H1 (cell line): ENCODE measurements around the gene CCDC14. TPM values are rescaled to one million over a fixed set of nuclear protein-coding genes. Genes with fewer than 3 reads are reported as not detected.

ENCODE experiments used
- CTCF ChIA-PET: fragments of 300-600 bp; sonication (Branson Sonifier 250); formaldehyde crosslinking; loops from one replicate; lab custom pipeline; 2021; ENCODE audit not compliant: partially characterized antibody; lab: Charles Lee
- POLR2A ChIA-PET: fragments of 300-600 bp; sonication (Branson Sonifier 250); formaldehyde crosslinking; loops from one replicate; lab custom pipeline; 2021; ENCODE audit warnings: inconsistent platforms; ENCODE audit not compliant: partially characterized antibody; lab: Charles Lee
- DNase-seq, 2 experiments: peaks; one replicate each; pipeline versions ENCODE4 v3.0.0 to v3.0.0-alpha.2; 2010 to 2022; ENCODE audit warnings: low spot score in 2 of 2, low read depth in 1 of 2, mixed read lengths in 1 of 2
- FAIRE-seq: peaks from 2 replicates; lab custom pipeline; 2011; peaks lifted over from hg19 to GRCh38; lab: Jason Lieb, UNC
- H2AFZ ChIP-seq: 2 replicates; pipeline ENCODE4 v1.8.1; 2012; ENCODE audit warnings: low read length, inconsistent platforms
- H2AK5ac ChIP-seq: 2 replicates; pipeline ENCODE4 v1.6.1; 2013; ENCODE audit warnings: low read depth, low read length
- H2BK120ac ChIP-seq: replicated peaks from 2 replicates; pipeline ENCODE3; 2013; ENCODE audit warnings: low read depth, low read length, inconsistent platforms
- H2BK12ac ChIP-seq: 2 replicates; pipeline ENCODE4 v1.6.1; 2013; ENCODE audit warnings: low read depth, low read length
- H2BK15ac ChIP-seq: 2 replicates; pipeline ENCODE4 v1.6.1; 2013; ENCODE audit warnings: low read length
- H2BK20ac ChIP-seq: 2 replicates; pipeline ENCODE4 v1.6.1; 2013; ENCODE audit warnings: low read length
- H2BK5ac ChIP-seq: 2 replicates; pipeline ENCODE4 v1.6.1; 2013; ENCODE audit warnings: low read depth, low read length
- H3K14ac ChIP-seq: 2 replicates; pipeline ENCODE4 v1.6.1; 2013; ENCODE audit warnings: inconsistent platforms; ENCODE audit not compliant: insufficient read length
- H3K18ac ChIP-seq: 2 replicates; pipeline ENCODE4 v1.6.1; 2013; ENCODE audit warnings: low read length; ENCODE audit errors: extremely low read depth
- H3K23ac ChIP-seq: 2 replicates; pipeline ENCODE4 v1.6.1; 2013; ENCODE audit warnings: inconsistent platforms; ENCODE audit not compliant: insufficient read length
- H3K23me2 ChIP-seq: 2 replicates; pipeline ENCODE4 v1.6.1; 2013; ENCODE audit warnings: low read depth, low read length
- H3K27ac ChIP-seq: 2 replicates; pipeline ENCODE4 v1.6.1; 2011; ENCODE audit warnings: low read depth, low read length, inconsistent platforms
- H3K27me3 ChIP-seq, 4 experiments: replicated peaks in 1 of 4; 1 replicate in 1 of 4; 2 replicates in 3 of 4; pipeline versions ENCODE4 v1.6.1 to v1.8.1; 2011 to 2013; ENCODE audit warnings: low read length in 3 of 4, mild to moderate bottlenecking in 3 of 4, inconsistent platforms in 2 of 4, mixed read lengths in 2 of 4, moderate library complexity in 1 of 4; ENCODE audit not compliant: control insufficient read depth in 3 of 4, insufficient read depth in 3 of 4; ENCODE audit errors: extremely low read depth in 1 of 4
- H3K36me3 ChIP-seq, 4 experiments: 2 replicates each; pipeline versions ENCODE4 v1.6.1 to v1.8.1; 2011 to 2013; ENCODE audit warnings: mild to moderate bottlenecking in 4 of 4, low read length in 3 of 4, moderate library complexity in 2 of 4, control low read depth in 1 of 4, inconsistent platforms in 1 of 4; ENCODE audit not compliant: insufficient read depth in 4 of 4, control insufficient read depth in 2 of 4
- H3K4ac ChIP-seq: replicated peaks from 2 replicates; pipeline ENCODE3; 2013; ENCODE audit warnings: low read length, low read depth, mixed read lengths, inconsistent platforms; ENCODE audit not compliant: insufficient read length
- H3K4me1 ChIP-seq, 4 experiments: replicated peaks in 1 of 4; 1 replicate in 1 of 4; 2 replicates in 3 of 4; pipeline versions ENCODE4 v1.6.1 to v1.8.1; 2011 to 2013; ENCODE audit warnings: low read length in 3 of 4, inconsistent platforms in 2 of 4, mixed read lengths in 1 of 4; ENCODE audit not compliant: insufficient read depth in 4 of 4, control insufficient read depth in 3 of 4
- H3K4me2 ChIP-seq, 2 experiments: 2 replicates each; pipeline versions ENCODE4 v1.6.1 to v1.8.1; 2011 to 2013; ENCODE audit warnings: low read depth in 2 of 2, low read length in 2 of 2, control low read depth in 1 of 2, inconsistent platforms in 1 of 2, mild to moderate bottlenecking in 1 of 2; ENCODE audit not compliant: insufficient read depth in 1 of 2
- H3K4me3 ChIP-seq, 4 experiments: fragments of 200-600, 300-600 bp in 1 of 4; sonication (generic), shearing (Covaris generic), sonication (Bioruptor Twin) in 1 of 4; 2 replicates each; pipeline versions ENCODE4 v1.5.1 to v1.8.1; 2011 to 2016; ENCODE audit warnings: low read length in 4 of 4, low read depth in 3 of 4, control low read depth in 2 of 4, inconsistent platforms in 2 of 4, mild to moderate bottlenecking in 2 of 4, mixed read lengths in 1 of 4, moderate library complexity in 1 of 4; ENCODE audit not compliant: insufficient read depth in 2 of 4; ENCODE audit errors: extremely low read depth in 1 of 4
- H3K56ac ChIP-seq: replicated peaks from 2 replicates; pipeline ENCODE3; 2013; ENCODE audit warnings: low read depth, mild to moderate bottlenecking, mixed read lengths, low read length, inconsistent platforms; ENCODE audit not compliant: insufficient read length
- H3K79me1 ChIP-seq: 2 replicates; pipeline ENCODE4 v1.6.1; 2013; ENCODE audit warnings: low read depth, low read length, control low read depth
- H3K79me2 ChIP-seq, 2 experiments: 2 replicates each; pipeline versions ENCODE4 v1.6.1 to v1.8.1; 2012 to 2013; ENCODE audit warnings: low read length in 2 of 2, mild to moderate bottlenecking in 2 of 2, inconsistent platforms in 1 of 2; ENCODE audit not compliant: insufficient read depth in 2 of 2, control insufficient read depth in 1 of 2
- H3K9ac ChIP-seq, 4 experiments: replicated peaks in 1 of 4; 1 replicate in 1 of 4; 2 replicates in 3 of 4; pipeline versions ENCODE4 v1.6.1 to v1.8.1; 2011 to 2013; ENCODE audit warnings: low read depth in 3 of 4, low read length in 3 of 4, control low read depth in 2 of 4, mild to moderate bottlenecking in 2 of 4, moderate library complexity in 2 of 4, inconsistent platforms in 1 of 4; ENCODE audit errors: extremely low read depth in 1 of 4
- H3K9me3 ChIP-seq, 2 experiments: 2 replicates each; pipeline versions ENCODE4 v1.6.1 to v1.8.1; 2012 to 2013; ENCODE audit warnings: mild to moderate bottlenecking in 2 of 2, moderate library complexity in 2 of 2, control low read depth in 1 of 2, inconsistent platforms in 1 of 2, low read depth in 1 of 2, low read length in 1 of 2, mixed read lengths in 1 of 2; ENCODE audit not compliant: insufficient read depth in 2 of 2
- H4K20me1 ChIP-seq, 2 experiments: replicated peaks in 1 of 2; 2 replicates each; pipeline versions ENCODE3 to v1.8.1; 2011 to 2013; ENCODE audit warnings: inconsistent platforms in 2 of 2, low read length in 2 of 2, mild to moderate bottlenecking in 1 of 2; ENCODE audit not compliant: insufficient read depth in 2 of 2, control insufficient read depth in 1 of 2
- H4K5ac ChIP-seq: 2 replicates; pipeline ENCODE4 v1.6.1; 2013; ENCODE audit warnings: low read length, low read depth, mixed read lengths, inconsistent platforms; ENCODE audit not compliant: insufficient read length
- H4K8ac ChIP-seq: 2 replicates; pipeline ENCODE4 v1.8.0; 2013; ENCODE audit warnings: mild to moderate bottlenecking, moderate library complexity, low read length, inconsistent platforms; ENCODE audit not compliant: insufficient read depth; ENCODE audit errors: extremely low read depth
- H4K91ac ChIP-seq: replicated peaks from 2 replicates; pipeline ENCODE3; 2013; ENCODE audit warnings: low read length, mixed read lengths, inconsistent platforms; ENCODE audit not compliant: insufficient read length
- ASH2L ChIP-seq: fragments of 200-600, 300-600 bp; sonication (generic); IDR thresholded peaks from one replicate; pipeline ENCODE4 v1.7.1; 2017; ENCODE audit warnings: low read length
- ATF3 ChIP-seq: IDR thresholded peaks from 2 replicates; pipeline ENCODE4 v1.6.1; 2011; ENCODE audit warnings: low read depth, mild to moderate bottlenecking, low read length; ENCODE audit not compliant: insufficient read depth
- BCL11A ChIP-seq, 2 experiments: IDR thresholded peaks; one replicate each; pipeline ENCODE4 v1.6.1; 2011; ENCODE audit warnings: low read depth in 2 of 2, low read length in 2 of 2, mild to moderate bottlenecking in 2 of 2
- CEBPB ChIP-seq: IDR thresholded peaks from 2 replicates; pipeline ENCODE4 v1.6.1; 2012; ENCODE audit warnings: low read depth, low read length
- JUN ChIP-seq: IDR thresholded peaks from 2 replicates; pipeline ENCODE4 v1.6.1; 2011; ENCODE audit warnings: low read depth, mild to moderate bottlenecking, improper control_type of control experiment, low read length
- KDM1A ChIP-seq: fragments of 200-600, 300-600 bp; sonication (generic); IDR thresholded peaks from 2 replicates; pipeline ENCODE4 v1.7.1; 2016; ENCODE audit warnings: mild to moderate bottlenecking, low read length, borderline replicate concordance
- RAD21 ChIP-seq, 2 experiments: IDR thresholded peaks in 1 of 2; conservative IDR thresholded peaks in 1 of 2; 2 replicates each; pipeline ENCODE4 v1.6.1; 2011; ENCODE audit warnings: low read depth in 2 of 2, low read length in 2 of 2, improper control_type of control experiment in 1 of 2, inconsistent platforms in 1 of 2, mild to moderate bottlenecking in 1 of 2, moderate library complexity in 1 of 2
- RFX5 ChIP-seq: IDR thresholded peaks from 2 replicates; pipeline ENCODE4 v1.6.1; 2011; ENCODE audit warnings: low read depth, low read length, improper control_type of control experiment, borderline replicate concordance
- SRF ChIP-seq: IDR thresholded peaks from 2 replicates; pipeline ENCODE4 v1.6.1; 2011; ENCODE audit warnings: mild to moderate bottlenecking, low read depth, low read length, moderate library complexity
- SUZ12 ChIP-seq: fragments of 200-600 bp; sonication (generic); IDR thresholded peaks from 2 replicates; pipeline ENCODE4 v1.6.1; 2012; ENCODE audit warnings: mild to moderate bottlenecking, inconsistent platforms, low read length, moderate library complexity, mixed read lengths
- TAF7 ChIP-seq: optimal IDR thresholded peaks from 2 replicates; pipeline ENCODE3; 2011; ENCODE audit warnings: low read depth, mild to moderate bottlenecking, inconsistent platforms, low read length, moderate library complexity, borderline replicate concordance
- USF2 ChIP-seq: IDR thresholded peaks from 2 replicates; pipeline ENCODE4 v1.6.1; 2011; ENCODE audit warnings: low read length, improper control_type of control experiment
- WGBS, 2 experiments: shearing (Covaris generic) in 1 of 2; methylation state at CpG; one replicate each; pipeline versions ENCODE4 v1.1.6 to v1.1.7; 2013 to 2015; ENCODE audit warnings: low lambda C conversion rate in 2 of 2, mixed read lengths in 2 of 2, inconsistent platforms in 1 of 2, low coverage in 1 of 2, missing lambda C conversion rate in 1 of 2; ENCODE audit not compliant: insufficient replicate concordance in 2 of 2, insufficient coverage in 1 of 2, insufficient read length in 1 of 2; ENCODE audit errors: extremely low coverage in 1 of 2, missing lambda C conversion rate in 1 of 2; 5-methylcytosine and 5-hydroxymethylcytosine counted together
- polyA plus RNA-seq, 7 experiments: library from polyadenylated mRNA; depleted of rRNA in 3 of 7; stranded (reverse) in 5 of 7; unstranded in 2 of 7; fragments of >200 nt in 5 of 7; fragments of 200-250 nt in 2 of 7; gene quantifications; 1 replicate in 5 of 7; 2 replicates in 1 of 7; 4 replicates in 1 of 7; pipeline versions ENCODE4 v1.2.1 to v1.2.3, GENCODE V29; 2011 to 2013; ENCODE audit warnings: missing spikeins in 2 of 7, mixed read lengths in 2 of 7
- total RNA-seq: library from RNA; stranded (reverse); fragmentation: NEBNext Ultra II Directional; extraction: Animal tissue kit (Norgen Biotek cat#: 25700); gene quantifications from 2 replicates; pipeline ENCODE4 v1.2.1, GENCODE V29; 2021

CCDC14 gene
- total and polyA plus RNA-seq, 2 of the 8 experiments (the other 6 are each of a cell fraction or from before 2014, with no cell fraction given): 53.6 to 95.7 TPM

- Histone ChIP-seq H3K27me3 (peaks cover 0 to 9% (median 4%) of the 10 kb centered on the region in 4 experiments; a peak in 3 of 7 replicates), H2BK15ac (no peak overlapping the region), H2BK120ac (no peak overlapping the region), H3K23me2 (peaks cover 5% of the 10 kb centered on the region), H2AFZ (no peak overlapping the region), H3K79me1 (no peaks in the 10 kb centered on the region), H2BK5ac (no peak overlapping the region), H3K9ac (no peak overlapping the region), H3K4ac (no peak overlapping the region), H3K79me2 (no peaks in the 10 kb centered on the region), H3K36me3 (no peaks in the 10 kb centered on the region), H3K18ac (no peak overlapping the region), H3K4me3 (no peak overlapping the region), H4K5ac (no peak overlapping the region), H4K8ac (no peak overlapping the region), H4K91ac (no peak overlapping the region), H3K27ac (no peak overlapping the region), H4K20me1 (no peaks in the 10 kb centered on the region), H2BK20ac (no peak overlapping the region), H3K9me3 (no peaks in the 10 kb centered on the region), H2BK12ac (no peak overlapping the region), H3K56ac (no peak overlapping the region), H2AK5ac (no peak overlapping the region), H3K14ac (no peak overlapping the region), H3K23ac (no peak overlapping the region), H3K4me1 (peaks cover 0 to 5% (median 2%) of the 10 kb centered on the region in 4 experiments; a peak in 5 of 7 replicates), H3K4me2 (no peak overlapping the region)
- WGBS, 2 experiments: 88% methylated on average over 7 of the region's 7 CpGs; no CpG with 5 or more reads in 1 of the 2 experiments
- ChIA-PET POLR2A (interaction anchor here (0.9 kb wide), 1 partner anchor 130 kb away, joined by 3 read pairs; no protein-coding TSS in a partner anchor), CTCF (interaction anchor here (1.2 to 3.5 kb wide), 8 partner anchors 9 to 401 kb away, joined by 3 to 10 read pairs (median 4); no protein-coding TSS in a partner anchor)
- FAIRE-seq (no peak), DNase-seq (no peak)
- TF ChIP-seq SRF: no peak
- no peak for TF ChIP-seq BCL11A (IDR thresholded peaks at IDR 0.05; ENCODE audit: low read depth in 2 of 2, low read length in 2 of 2)
- TF ChIP-seq KDM1A: no peak
- TF ChIP-seq ASH2L: no peak
- no peak for TF ChIP-seq CEBPB
- no peak for TF ChIP-seq TAF7
- no peak for TF ChIP-seq SUZ12
- no peak for TF ChIP-seq JUN
- no peak for TF ChIP-seq RAD21 (IDR thresholded peaks at IDR 0.05 in 1 of 2, conservative IDR thresholded peaks at IDR 0.05 in 1 of 2; ENCODE audit: low read depth in 2 of 2, low read length in 2 of 2)
- no peak for TF ChIP-seq ATF3
- no peak for TF ChIP-seq RFX5
- TF ChIP-seq USF2: no peak
These were observed 82.2 kb downstream of the CCDC14 start for GRCh38 chr3:123878807-123879206.
